HepG2 (cell line): ENCODE measurements around the gene INTS15. TPM values are rescaled to one million over a fixed set of nuclear protein-coding genes. Genes with fewer than 3 reads are reported as not detected.
A peak's percentile ranks its signal among the peaks of the same experiment; 100 is the strongest.

Experiments used
- CBX1 ChIP-seq: IDR thresholded peaks from one replicate; pipeline ENCODE4 v1.6.1; 2016; ENCODE audit warnings: antibody characterized with exemption, low read depth
- CCAR2 ChIP-seq: fragments of 200-400 bp; formaldehyde crosslinking; optimal IDR thresholded peaks from 2 replicates; pipeline ENCODE3; 2018; ENCODE audit warnings: low read depth, mild to moderate bottlenecking, low read length, moderate library complexity
- ESRRA ChIP-seq: sonication (generic); formaldehyde crosslinking; IDR thresholded peaks from 2 replicates; pipeline ENCODE4 v1.5.1; 2020; ENCODE audit warnings: mild to moderate bottlenecking, low read depth, missing genetic modification reagents
- ETV6 ChIP-seq: sonication (generic); formaldehyde crosslinking; conservative IDR thresholded peaks from 2 replicates; pipeline ENCODE4 v1.4.0; 2020; ENCODE audit warnings: missing genetic modification reagents
- EZH2 ChIP-seq: conservative IDR thresholded peaks from 2 replicates; pipeline ENCODE4 v1.6.1; 2012; ENCODE audit warnings: mild to moderate bottlenecking, low read depth, low read length, moderate library complexity
- FOXJ3 ChIP-seq: sonication (generic); formaldehyde crosslinking; IDR thresholded peaks from 2 replicates; pipeline ENCODE4 v1.4.0; 2020; ENCODE audit warnings: missing genetic modification reagents, mild to moderate bottlenecking, borderline replicate concordance
- MAFG ChIP-seq: sonication (generic); formaldehyde crosslinking; IDR thresholded peaks from 2 replicates; pipeline ENCODE4 v1.5.1; 2020; ENCODE audit warnings: mild to moderate bottlenecking, missing genetic modification reagents
- MED13 ChIP-seq: sonication (generic); formaldehyde crosslinking; IDR thresholded peaks from 2 replicates; pipeline ENCODE4 v1.5.0; 2020; ENCODE audit warnings: missing genetic modification reagents
- PHB2 ChIP-seq: fragments of 450-650 bp; IDR thresholded peaks from 2 replicates; pipeline ENCODE4 v1.6.1; 2018; ENCODE audit not compliant: partially characterized antibody
- RCOR2 ChIP-seq: IDR thresholded peaks from 2 replicates; pipeline ENCODE4 v1.6.1; 2016; ENCODE audit warnings: missing biosample characterization, missing genetic modification reagents
- SOX6 ChIP-seq, 2 experiments: fragments of 450-650 bp in 1 of 2; sonication (generic) in 1 of 2; formaldehyde crosslinking in 1 of 2; IDR thresholded peaks; 2 replicates each; pipeline versions ENCODE4 v1.4.0 to v1.6.1; 2017 to 2020; ENCODE audit warnings: antibody characterized with exemption in 1 of 2, mild to moderate bottlenecking in 1 of 2, missing genetic modification reagents in 1 of 2
- TBX3 ChIP-seq: fragments of 450-650 bp; IDR thresholded peaks from 2 replicates; pipeline ENCODE4 v1.6.1; 2017; ENCODE audit warnings: antibody characterized with exemption, mild to moderate bottlenecking, inconsistent platforms, borderline replicate concordance
- ZNF121 ChIP-seq: sonication (generic); formaldehyde crosslinking; IDR thresholded peaks from 2 replicates; pipeline ENCODE4 v1.5.0; 2020; ENCODE audit warnings: mild to moderate bottlenecking, missing genetic modification reagents
- ZNF205 ChIP-seq: IDR thresholded peaks from 2 replicates; pipeline ENCODE4 v1.6.1; 2018; ENCODE audit warnings: missing biosample characterization, missing genetic modification reagents
- ZNF3 ChIP-seq: IDR thresholded peaks from 2 replicates; pipeline ENCODE4 v1.7.0; 2017; ENCODE audit warnings: inconsistent platforms
- ZNF33B ChIP-seq: sonication (generic); formaldehyde crosslinking; IDR thresholded peaks from 2 replicates; pipeline ENCODE4 v1.5.1; 2020; ENCODE audit warnings: mild to moderate bottlenecking, missing genetic modification reagents
- ZNF563 ChIP-seq: sonication (generic); formaldehyde crosslinking; IDR thresholded peaks from 2 replicates; pipeline ENCODE4 v1.8.0; 2022; ENCODE audit warnings: mild to moderate bottlenecking, moderate library complexity, missing genetic modification reagents
- ZNF629 ChIP-seq: sonication (generic); formaldehyde crosslinking; conservative IDR thresholded peaks from 2 replicates; pipeline ENCODE4 v1.5.0; 2020; ENCODE audit warnings: missing genetic modification reagents
- ZNF674 ChIP-seq: sonication (generic); formaldehyde crosslinking; IDR thresholded peaks from 2 replicates; pipeline ENCODE4 v1.5.0; 2020; ENCODE audit warnings: low read depth, mild to moderate bottlenecking, missing genetic modification reagents
- ZNF780A ChIP-seq: sonication (generic); formaldehyde crosslinking; IDR thresholded peaks from 2 replicates; pipeline ENCODE4 v1.8.0; 2022; ENCODE audit warnings: mild to moderate bottlenecking, missing genetic modification reagents, moderate library complexity
- ZNF816 ChIP-seq: sonication (generic); formaldehyde crosslinking; IDR thresholded peaks from 2 replicates; pipeline ENCODE4 v1.8.0; 2022; ENCODE audit warnings: missing genetic modification reagents, mild to moderate bottlenecking, borderline replicate concordance
- polyA plus RNA-seq, 8 experiments: library from polyadenylated mRNA; depleted of rRNA in 3 of 8; stranded (reverse) in 7 of 8; unstranded in 1 of 8; fragments of >200 nt; fragmentation: Illumina TruSeq in 4 of 8; extraction: Trizol in 4 of 8; gene quantifications; 2 replicates each; pipeline versions ENCODE4 v1.2.1 to v1.2.3, GENCODE V29; 2011 to 2016; ENCODE audit warnings: low read depth in 4 of 8, missing spikeins in 1 of 8, mixed read lengths in 1 of 8; ENCODE audit not compliant: insufficient read depth in 1 of 8
- total RNA-seq, 5 experiments: library from RNA; depleted of rRNA; stranded (reverse); fragments of >200 nt; fragmentation: Illumina TruSeq; extraction: Trizol; gene quantifications; 2 replicates each; pipeline ENCODE4 v1.2.3, GENCODE V29; 2016; ENCODE audit warnings: low read depth in 1 of 5
- TF ChIP-seq, protein P1 (sequence below): sonication (generic); formaldehyde crosslinking; IDR thresholded peaks from 2 replicates; pipeline ENCODE4 v1.4.0; 2020; ENCODE audit warnings: mild to moderate bottlenecking, low read depth, missing genetic modification reagents
- TF ChIP-seq, protein P2 (sequence below): sonication (generic); formaldehyde crosslinking; IDR thresholded peaks from 2 replicates; pipeline ENCODE4 v1.8.0; 2022; ENCODE audit warnings: missing genetic modification reagents, low read depth, mild to moderate bottlenecking, borderline replicate concordance
- TF ChIP-seq, protein P3 (sequence below): sonication (generic); formaldehyde crosslinking; IDR thresholded peaks from 2 replicates; pipeline ENCODE4 v1.5.0; 2020; ENCODE audit warnings: missing genetic modification reagents

Gene INTS15
- total and polyA plus RNA-seq, 2 of the 13 experiments (the other 11 are each of a cell fraction or from before 2014, with no cell fraction given) = 16.3 to 25.7 TPM

DNA sequence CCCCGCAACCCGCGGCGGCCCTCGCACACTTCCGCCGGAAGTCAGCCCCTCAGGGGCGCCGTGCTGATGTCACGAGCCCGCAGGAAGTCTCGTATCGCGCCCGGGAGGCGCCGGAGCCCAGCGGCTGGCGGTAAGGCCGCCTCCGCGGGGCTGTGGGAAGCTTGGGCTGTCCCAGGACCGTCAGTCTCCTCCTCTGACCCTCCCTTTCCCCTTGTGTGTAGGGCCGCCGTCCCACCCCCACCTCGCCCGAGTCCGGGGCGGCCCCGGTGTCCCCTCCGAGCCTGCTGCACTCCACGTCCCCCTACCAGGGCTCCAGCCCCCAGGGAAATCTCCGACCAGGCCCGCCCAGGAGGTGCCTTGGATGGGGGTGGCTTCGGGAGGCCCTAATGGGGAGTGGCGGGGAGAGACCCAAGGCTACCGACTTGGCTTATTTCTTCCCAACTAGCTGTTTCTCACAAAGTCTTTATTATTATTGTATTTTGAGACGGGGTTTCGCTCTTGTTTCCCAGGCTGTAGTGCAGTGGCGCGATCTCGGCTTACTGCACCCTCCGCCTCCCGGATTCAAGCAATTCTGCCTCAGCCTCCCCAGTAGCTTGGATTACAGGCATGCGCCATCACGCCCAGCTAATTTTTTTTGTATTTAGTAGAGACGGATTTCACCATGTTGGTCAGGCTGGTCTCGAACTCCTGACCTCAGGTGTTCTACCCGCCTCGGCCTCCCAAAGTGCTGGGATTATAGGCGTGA, 12.3 kb upstream of the INTS15 start, which contains the start of gene ZDHHC4 (continued):
- TF ChIP-seq SOX6 (IDR thresholded peaks at IDR 0.05) = no peak
- peak; percentile 57 for TF ChIP-seq SOX6 (CRISPR knock-in tag; IDR thresholded peaks at IDR 0.05)
- TF ChIP-seq ZNF780A (CRISPR knock-in tag) = peak; percentile 57; the same call in 1 of the 2 replicates
- TF ChIP-seq EZH2 = no peak
- TF ChIP-seq FOXJ3 = no peak
- TF ChIP-seq, protein P1, sequence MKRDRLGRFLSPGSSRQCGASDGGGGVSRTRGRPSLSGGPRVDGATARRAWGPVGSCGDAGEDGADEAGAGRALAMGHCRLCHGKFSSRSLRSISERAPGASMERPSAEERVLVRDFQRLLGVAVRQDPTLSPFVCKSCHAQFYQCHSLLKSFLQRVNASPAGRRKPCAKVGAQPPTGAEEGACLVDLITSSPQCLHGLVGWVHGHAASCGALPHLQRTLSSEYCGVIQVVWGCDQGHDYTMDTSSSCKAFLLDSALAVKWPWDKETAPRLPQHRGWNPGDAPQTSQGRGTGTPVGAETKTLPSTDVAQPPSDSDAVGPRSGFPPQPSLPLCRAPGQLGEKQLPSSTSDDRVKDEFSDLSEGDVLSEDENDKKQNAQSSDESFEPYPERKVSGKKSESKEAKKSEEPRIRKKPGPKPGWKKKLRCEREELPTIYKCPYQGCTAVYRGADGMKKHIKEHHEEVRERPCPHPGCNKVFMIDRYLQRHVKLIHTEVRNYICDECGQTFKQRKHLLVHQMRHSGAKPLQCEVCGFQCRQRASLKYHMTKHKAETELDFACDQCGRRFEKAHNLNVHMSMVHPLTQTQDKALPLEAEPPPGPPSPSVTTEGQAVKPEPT (CRISPR knock-in tag) = no peak
- no peak for TF ChIP-seq TBX3
- TF ChIP-seq, protein P2, sequence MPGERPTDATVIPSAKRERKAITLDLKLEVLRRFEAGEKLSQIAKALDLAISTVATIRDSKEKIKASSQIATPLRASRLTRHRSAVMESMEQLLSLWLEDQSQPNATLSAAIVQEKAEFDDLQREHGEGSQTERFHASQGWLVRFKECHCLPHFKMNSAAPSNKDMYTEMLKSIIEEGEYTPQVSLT (CRISPR knock-in tag) = no peak
- TF ChIP-seq, protein P3, sequence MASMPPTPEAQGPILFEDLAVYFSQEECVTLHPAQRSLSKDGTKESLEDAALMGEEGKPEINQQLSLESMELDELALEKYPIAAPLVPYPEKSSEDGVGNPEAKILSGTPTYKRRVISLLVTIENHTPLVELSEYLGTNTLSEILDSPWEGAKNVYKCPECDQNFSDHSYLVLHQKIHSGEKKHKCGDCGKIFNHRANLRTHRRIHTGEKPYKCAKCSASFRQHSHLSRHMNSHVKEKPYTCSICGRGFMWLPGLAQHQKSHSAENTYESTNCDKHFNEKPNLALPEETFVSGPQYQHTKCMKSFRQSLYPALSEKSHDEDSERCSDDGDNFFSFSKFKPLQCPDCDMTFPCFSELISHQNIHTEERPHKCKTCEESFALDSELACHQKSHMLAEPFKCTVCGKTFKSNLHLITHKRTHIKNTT = no peak
- no peak; the same call in 1 of the 2 replicates for TF ChIP-seq RCOR2 (CRISPR knock-in tag)
- TF ChIP-seq ZNF205 (CRISPR knock-in tag) = peak; percentile 89
- TF ChIP-seq CBX1 = no peak
- TF ChIP-seq ZNF629 (CRISPR knock-in tag) = no peak
- no peak; the same call in 1 of the 2 replicates for TF ChIP-seq ZNF121 (CRISPR knock-in tag)
- peak; percentile 50; the same call in 1 of the 2 replicates for TF ChIP-seq ESRRA (CRISPR knock-in tag)
- TF ChIP-seq ZNF816 (CRISPR knock-in tag) = 0 out of 2 replicates have a peak, but pooled peaks have one; percentile 45
- 0 out of 2 replicates have a peak, but pooled peaks have one; percentile 52 for TF ChIP-seq ZNF674
- no peak for TF ChIP-seq PHB2
- TF ChIP-seq ZNF33B (CRISPR knock-in tag) = no peak
- TF ChIP-seq ZNF563 (CRISPR knock-in tag) = no peak
- TF ChIP-seq MED13 (CRISPR knock-in tag) = peak; percentile 74
- TF ChIP-seq ETV6 (CRISPR knock-in tag) = peak; percentile 76
- no peak for TF ChIP-seq MAFG
- no peak for TF ChIP-seq ZNF3
- TF ChIP-seq CCAR2 = no peak
